Measurements from ENCODE around the gene TTLL6.

DNA sequence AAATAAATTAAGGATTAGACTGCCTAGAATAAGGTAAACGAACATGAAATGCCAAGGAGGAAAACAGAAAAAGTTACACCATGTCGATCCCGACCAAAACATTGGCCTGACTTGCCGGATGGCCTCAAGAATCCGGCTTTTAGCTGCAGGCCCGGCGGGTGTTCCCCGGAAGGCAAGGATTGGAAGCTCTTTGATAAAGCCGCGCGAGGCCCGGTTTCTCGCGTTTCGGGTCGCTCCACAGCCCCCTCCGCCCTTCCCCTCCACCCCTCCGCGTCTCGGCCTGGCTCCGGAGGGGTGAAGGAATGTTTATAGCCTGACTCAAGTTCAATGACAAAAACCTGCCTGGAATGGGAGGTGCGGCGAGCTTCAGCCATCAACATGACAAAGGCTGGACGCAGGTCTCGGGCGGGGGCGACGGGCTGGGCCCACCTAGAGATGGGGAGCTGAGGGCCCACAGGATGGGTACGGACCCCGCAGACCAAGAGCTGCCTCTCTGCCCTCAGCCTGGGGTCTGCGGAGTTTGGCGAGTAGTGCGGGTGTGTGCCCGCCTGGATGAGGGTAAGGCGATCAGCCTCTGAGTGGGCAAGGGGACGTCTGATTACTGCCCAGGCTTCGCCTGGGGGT, 97.3 kb downstream of the TTLL6 start:
- TF ChIP-seq, protein P1, sequence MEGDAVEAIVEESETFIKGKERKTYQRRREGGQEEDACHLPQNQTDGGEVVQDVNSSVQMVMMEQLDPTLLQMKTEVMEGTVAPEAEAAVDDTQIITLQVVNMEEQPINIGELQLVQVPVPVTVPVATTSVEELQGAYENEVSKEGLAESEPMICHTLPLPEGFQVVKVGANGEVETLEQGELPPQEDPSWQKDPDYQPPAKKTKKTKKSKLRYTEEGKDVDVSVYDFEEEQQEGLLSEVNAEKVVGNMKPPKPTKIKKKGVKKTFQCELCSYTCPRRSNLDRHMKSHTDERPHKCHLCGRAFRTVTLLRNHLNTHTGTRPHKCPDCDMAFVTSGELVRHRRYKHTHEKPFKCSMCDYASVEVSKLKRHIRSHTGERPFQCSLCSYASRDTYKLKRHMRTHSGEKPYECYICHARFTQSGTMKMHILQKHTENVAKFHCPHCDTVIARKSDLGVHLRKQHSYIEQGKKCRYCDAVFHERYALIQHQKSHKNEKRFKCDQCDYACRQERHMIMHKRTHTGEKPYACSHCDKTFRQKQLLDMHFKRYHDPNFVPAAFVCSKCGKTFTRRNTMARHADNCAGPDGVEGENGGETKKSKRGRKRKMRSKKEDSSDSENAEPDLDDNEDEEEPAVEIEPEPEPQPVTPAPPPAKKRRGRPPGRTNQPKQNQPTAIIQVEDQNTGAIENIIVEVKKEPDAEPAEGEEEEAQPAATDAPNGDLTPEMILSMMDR (IDR thresholded peaks at IDR 0.05) = no peak
- TF ChIP-seq EZH2 (IDR thresholded peaks at IDR 0.05) (peak; percentile 96), EZH2phosphoT487 (IDR thresholded peaks at IDR 0.05) (peak; percentile 90)
